ENCODE measurements around the gene CALML6. TPM values are rescaled to one million over a fixed set of nuclear protein-coding genes. Genes with fewer than 3 reads are reported as not detected.

Gene CALML6
- total RNA-seq, 4 donors from 2014 or later = 0.42 to 0.78 TPM; not detected in 2

DNA sequence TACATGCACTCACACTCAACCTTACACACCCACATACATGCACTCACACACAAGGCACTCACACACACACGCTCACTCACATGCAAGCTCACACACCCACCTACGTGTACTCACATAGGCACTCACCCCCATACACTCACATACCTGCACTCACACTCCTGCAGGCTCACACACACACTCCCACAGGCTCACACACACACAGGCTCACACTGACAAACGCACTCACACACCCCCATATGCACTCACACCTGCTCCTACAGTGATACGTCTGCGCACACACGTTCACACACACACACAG is 23.2 kb downstream of the CALML6 start:
- H3K4me1 ChIP-seq = no peaks in the 10 kb centered on the region
- no peak for TF ChIP-seq CTCF (IDR thresholded peaks at IDR 0.05)
- no peak for TF ChIP-seq EP300 (IDR thresholded peaks at IDR 0.05)
- TF ChIP-seq POLR2A (IDR thresholded peaks at IDR 0.05) = no peak
- 74 to 80% methylated on average over 6 of the region's 6 CpGs for WGBS, 2 donors
- H3K27ac ChIP-seq = no peak overlapping the region
- H3K9me3 ChIP-seq = no peaks in the 10 kb centered on the region
- DNase-seq (ENCODE audit: low spot score in 2 of 2) = no peak
- H3K36me3 ChIP-seq = no peaks in the 10 kb centered on the region
- no peak overlapping the region for H3K4me3 ChIP-seq
- peaks cover 0 to 28% of the 10 kb centered on the region in 2 donors for H3K27me3 ChIP-seq

GRCh38 chr1:1938613-1939295 is 23.7 kb downstream of the CALML6 start:
- DNase-seq (ENCODE audit: low spot score in 2 of 2) = no peak
- 81 to 82% methylated on average over 21 to 24 of the region's 24 CpGs for WGBS, 2 donors
- TF ChIP-seq EP300 (IDR thresholded peaks at IDR 0.05) = no peak
- no peak for TF ChIP-seq POLR2A (IDR thresholded peaks at IDR 0.05)
- no peak for TF ChIP-seq CTCF (IDR thresholded peaks at IDR 0.05)

DNA sequence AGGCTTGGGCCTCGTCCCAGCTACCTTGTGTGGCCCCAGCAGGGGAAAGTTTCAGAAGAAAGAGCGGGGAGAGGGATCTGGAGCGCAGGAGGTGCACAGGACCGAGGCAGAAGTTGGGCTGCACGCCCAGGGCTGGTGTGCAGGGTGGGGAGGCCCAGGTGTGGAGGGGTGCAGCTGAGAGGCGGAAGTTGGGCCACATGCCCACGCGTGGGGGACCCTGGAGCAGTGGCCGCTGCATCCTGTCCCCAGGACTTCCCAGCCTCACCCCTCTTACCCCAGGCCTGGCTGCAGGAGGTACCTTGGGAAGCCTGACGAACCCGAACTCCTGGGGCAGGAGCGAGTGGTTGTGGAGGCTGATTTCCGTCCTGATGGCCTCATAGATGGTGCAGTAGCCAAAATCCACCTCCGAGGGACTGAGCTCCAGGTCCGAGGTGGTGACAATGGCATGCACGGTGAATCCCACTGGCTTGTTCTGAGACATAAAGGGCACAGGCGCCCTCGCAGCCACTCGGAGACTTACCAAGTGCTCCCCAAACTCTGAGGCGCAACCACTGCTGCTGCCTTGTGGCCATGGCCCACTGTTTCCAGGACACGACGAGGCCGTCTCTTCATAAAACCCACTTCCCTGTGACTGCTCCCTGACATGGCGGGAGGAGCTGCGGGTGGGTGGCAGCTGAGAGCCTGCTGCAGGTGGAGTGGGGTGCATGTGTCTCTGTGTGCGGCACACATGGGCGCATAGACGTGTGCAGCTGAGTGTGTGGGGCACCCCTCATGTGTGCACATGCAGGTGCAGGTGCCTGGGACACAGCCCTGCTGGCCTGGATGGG is 24.4 kb downstream of the CALML6 start:
- WGBS, 2 donors = 83 to 85% methylated on average over 27 of the region's 28 CpGs
- H3K4me3 ChIP-seq = no peak overlapping the region
- H3K4me1 ChIP-seq = peaks cover 0 to 8% (median 0%) of the 10 kb centered on the region in 4 donors
- peaks cover 0 to 31% of the 10 kb centered on the region in 2 donors for H3K27me3 ChIP-seq
- no peak for DNase-seq (ENCODE audit: low spot score in 2 of 2)
- TF ChIP-seq EP300 (IDR thresholded peaks at IDR 0.05) (no peak), CTCF (IDR thresholded peaks at IDR 0.05) (no peak), POLR2A (IDR thresholded peaks at IDR 0.05) (no peak)
- no peaks in the 10 kb centered on the region for H3K36me3 ChIP-seq
- no peak overlapping the region for H3K27ac ChIP-seq
- no peaks in the 10 kb centered on the region for H3K9me3 ChIP-seq

More at GRCh38 chr1:1938613-1939295, 23.7 kb downstream of the CALML6 start:
- Histone ChIP-seq H3K9me3 (no peaks in the 10 kb centered on the region), H3K4me1 (peaks cover 0 to 2% (median 0%) of the 10 kb centered on the region in 4 donors), H3K36me3 (no peaks in the 10 kb centered on the region), H3K27me3 (peaks cover 0 to 31% of the 10 kb centered on the region in 2 donors), H3K4me3 (no peak overlapping the region), H3K27ac (no peak overlapping the region)

DNA sequence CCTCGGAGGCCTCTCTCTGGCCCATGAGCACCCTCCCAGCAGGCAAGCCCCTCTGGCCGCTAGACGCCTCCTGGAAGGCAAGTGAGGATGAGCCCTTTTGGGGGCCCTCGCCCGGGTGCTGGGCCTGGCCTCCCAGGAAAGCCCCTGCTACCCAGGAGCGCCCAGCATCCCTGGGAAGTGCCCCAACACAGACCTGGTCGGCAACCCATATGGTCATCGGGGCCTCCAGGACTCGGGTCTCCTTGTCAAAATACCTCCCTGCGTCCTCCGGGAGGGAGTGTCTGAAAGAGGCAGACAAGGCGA is 25.0 kb downstream of the CALML6 start:
- Histone ChIP-seq H3K27me3 (peaks cover 0 to 31% of the 10 kb centered on the region in 2 donors), H3K4me1 (peaks cover 0 to 8% (median 0%) of the 10 kb centered on the region in 4 donors), H3K36me3 (no peaks in the 10 kb centered on the region), H3K4me3 (no peak overlapping the region), H3K27ac (no peak overlapping the region), H3K9me3 (no peaks in the 10 kb centered on the region)
- WGBS, 2 donors = 82 to 87% methylated on average over 9 to 12 of the region's 12 CpGs
- TF ChIP-seq POLR2A (IDR thresholded peaks at IDR 0.05) (no peak), CTCF (IDR thresholded peaks at IDR 0.05) (no peak), EP300 (IDR thresholded peaks at IDR 0.05) (no peak)
- DNase-seq (ENCODE audit: low spot score in 2 of 2) = no peak

DNA sequence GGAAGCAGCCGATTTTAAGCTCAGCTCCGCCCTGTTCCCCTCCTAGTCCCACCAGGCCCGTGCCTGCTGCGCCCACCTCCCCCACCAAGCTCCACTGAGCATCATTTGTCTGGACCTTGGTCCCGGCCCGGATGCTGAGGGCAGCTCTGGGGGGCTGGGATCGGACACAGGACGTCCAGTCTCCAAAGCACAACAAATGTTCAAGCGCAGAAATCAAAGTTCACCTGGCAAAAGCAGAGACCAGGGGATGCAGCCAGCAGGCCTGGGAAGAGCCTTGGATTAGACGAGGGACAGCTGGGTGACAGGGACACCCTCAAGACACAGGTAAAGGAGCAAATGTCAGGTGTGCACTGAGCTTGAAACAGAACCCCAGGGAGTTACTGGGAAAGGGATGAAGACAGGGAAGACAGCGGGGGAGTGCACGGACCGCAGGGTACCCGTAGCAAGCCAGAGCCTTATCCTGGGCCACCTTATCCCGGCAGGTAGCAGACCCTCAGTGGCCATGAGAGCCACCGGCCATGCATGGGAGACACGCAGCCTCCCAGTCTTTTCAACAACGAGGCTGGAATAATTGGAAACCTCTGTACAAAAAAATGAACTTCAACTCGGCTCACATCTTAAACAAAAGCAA is 26.3 kb downstream of the CALML6 start:
- Histone ChIP-seq H3K4me1 (peaks cover 0 to 10% (median 0%) of the 10 kb centered on the region in 4 donors), H3K27ac (no peak overlapping the region), H3K9me3 (no peaks in the 10 kb centered on the region), H3K36me3 (no peaks in the 10 kb centered on the region), H3K27me3 (peaks cover 0 to 28% of the 10 kb centered on the region in 2 donors), H3K4me3 (no peak overlapping the region)
- TF ChIP-seq POLR2A (IDR thresholded peaks at IDR 0.05) (no peak), CTCF (IDR thresholded peaks at IDR 0.05) (no peak), EP300 (IDR thresholded peaks at IDR 0.05) (no peak)
- DNase-seq (ENCODE audit: low spot score in 2 of 2) = no peak
- WGBS, 2 donors = 64 to 65% methylated on average over 19 of the region's 19 CpGs

All from tibial nerve (tissue), 4 donors.